Measurements from ENCODE around the gene RAB14.

The RAB14 gene

GRCh38 chr9:121219530-121219929, 17.9 kb upstream of the RAB14 start:
- DNase-seq (ENCODE audit: low spot score): no peak

GRCh38 chr9:121218357-121219027, 16.8 kb upstream of the RAB14 start:
- DNase-seq (ENCODE audit: low spot score): no peak

GRCh38 chr9:121217609-121218292, 16.1 kb upstream of the RAB14 start:
- peak; percentile 54 for DNase-seq (ENCODE audit: low spot score)

GRCh38 chr9:121216271-121216805, 14.7 kb upstream of the RAB14 start:
- no peak for DNase-seq (ENCODE audit: low spot score)

- DNase-seq (ENCODE audit: low spot score): no peak
Measured at GRCh38 chr9:121214005-121214404, 12.3 kb upstream of the RAB14 start.

- peak; percentile 88 for DNase-seq (ENCODE audit: low spot score)
Measured at GRCh38 chr9:121213136-121213806, 11.6 kb upstream of the RAB14 start.

- no peak for DNase-seq (ENCODE audit: low spot score)
Measured at GRCh38 chr9:121210536-121210935, 8.9 kb upstream of the RAB14 start.

- DNase-seq (ENCODE audit: low spot score): no peak
Measured at GRCh38 chr9:121207371-121207940, 5.8 kb upstream of the RAB14 start.

GRCh38 chr9:121206516-121207370, 5.1 kb upstream of the RAB14 start:
- DNase-seq (ENCODE audit: low spot score): no peak

- DNase-seq (ENCODE audit: low spot score): no peak
Measured at GRCh38 chr9:121204611-121205010, 2.9 kb upstream of the RAB14 start.

- DNase-seq (ENCODE audit: low spot score): no peak
Measured at GRCh38 chr9:121204121-121204520, 2.5 kb upstream of the RAB14 start.

- peak; percentile 44 for DNase-seq (ENCODE audit: low spot score)
Measured at GRCh38 chr9:121201045-121201737, 478 bp downstream of the RAB14 start.

- DNase-seq (ENCODE audit: low spot score): no peak
Measured at GRCh38 chr9:121200356-121200755, 1.3 kb downstream of the RAB14 start.

GRCh38 chr9:121199921-121200320, 1.7 kb downstream of the RAB14 start:
- peak; percentile 28 for DNase-seq (ENCODE audit: low spot score)

GRCh38 chr9:121198512-121199042, 3.1 kb downstream of the RAB14 start:
- DNase-seq (ENCODE audit: low spot score): no peak

- DNase-seq (ENCODE audit: low spot score): no peak
Measured at GRCh38 chr9:121197132-121197531, 4.5 kb downstream of the RAB14 start.

GRCh38 chr9:121196389-121196788, 5.3 kb downstream of the RAB14 start:
- no peak for DNase-seq (ENCODE audit: low spot score)

GRCh38 chr9:121194730-121195129, 6.9 kb downstream of the RAB14 start:
- no peak for DNase-seq (ENCODE audit: low spot score)

- DNase-seq (ENCODE audit: low spot score): no peak
Measured at GRCh38 chr9:121192959-121193640, 8.6 kb downstream of the RAB14 start.

- no peak for DNase-seq (ENCODE audit: low spot score)
Measured at GRCh38 chr9:121192518-121192917, 9.2 kb downstream of the RAB14 start.

All from kidney tubule cell (primary cell).